ENCODE measurements around the gene SLF2.

DNA sequence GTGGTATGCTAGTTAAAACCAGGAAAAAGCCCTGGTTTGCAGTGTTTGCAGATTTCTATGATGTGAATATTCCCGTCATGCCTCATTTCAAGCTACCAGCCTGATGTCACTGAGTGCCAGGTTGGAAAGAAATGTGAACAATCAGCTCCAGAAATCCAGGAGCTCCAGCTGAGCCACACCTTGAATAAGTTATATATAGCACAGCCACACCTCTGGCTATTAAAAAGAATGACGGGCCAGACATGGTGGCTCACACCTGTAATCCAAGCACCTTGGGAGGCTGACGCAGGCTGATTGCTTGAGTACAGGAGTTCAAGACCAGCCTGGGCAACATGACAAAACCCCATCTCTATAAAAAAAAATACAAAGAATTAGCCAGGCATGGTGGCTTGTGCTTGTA, 18.7 kb upstream of the SLF2 start:
- TF ChIP-seq, protein P1, sequence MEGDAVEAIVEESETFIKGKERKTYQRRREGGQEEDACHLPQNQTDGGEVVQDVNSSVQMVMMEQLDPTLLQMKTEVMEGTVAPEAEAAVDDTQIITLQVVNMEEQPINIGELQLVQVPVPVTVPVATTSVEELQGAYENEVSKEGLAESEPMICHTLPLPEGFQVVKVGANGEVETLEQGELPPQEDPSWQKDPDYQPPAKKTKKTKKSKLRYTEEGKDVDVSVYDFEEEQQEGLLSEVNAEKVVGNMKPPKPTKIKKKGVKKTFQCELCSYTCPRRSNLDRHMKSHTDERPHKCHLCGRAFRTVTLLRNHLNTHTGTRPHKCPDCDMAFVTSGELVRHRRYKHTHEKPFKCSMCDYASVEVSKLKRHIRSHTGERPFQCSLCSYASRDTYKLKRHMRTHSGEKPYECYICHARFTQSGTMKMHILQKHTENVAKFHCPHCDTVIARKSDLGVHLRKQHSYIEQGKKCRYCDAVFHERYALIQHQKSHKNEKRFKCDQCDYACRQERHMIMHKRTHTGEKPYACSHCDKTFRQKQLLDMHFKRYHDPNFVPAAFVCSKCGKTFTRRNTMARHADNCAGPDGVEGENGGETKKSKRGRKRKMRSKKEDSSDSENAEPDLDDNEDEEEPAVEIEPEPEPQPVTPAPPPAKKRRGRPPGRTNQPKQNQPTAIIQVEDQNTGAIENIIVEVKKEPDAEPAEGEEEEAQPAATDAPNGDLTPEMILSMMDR (IDR thresholded peaks at IDR 0.05): no peak
- no peak for TF ChIP-seq POLR2A (IDR thresholded peaks at IDR 0.05)

Data from lower leg skin (tissue), 3 donors.